HG03521 (cell line): ENCODE measurements around the gene ZNF230.

Experiments
- ATAC-seq: cut with Tn5 transposase; IDR thresholded peaks from one replicate; pipeline ENCODE4 v1.9.1; 2021; ENCODE audit warnings: mild to moderate bottlenecking, moderate library complexity; ENCODE audit not compliant: unreplicated experiment

ZNF230 gene

DNA sequence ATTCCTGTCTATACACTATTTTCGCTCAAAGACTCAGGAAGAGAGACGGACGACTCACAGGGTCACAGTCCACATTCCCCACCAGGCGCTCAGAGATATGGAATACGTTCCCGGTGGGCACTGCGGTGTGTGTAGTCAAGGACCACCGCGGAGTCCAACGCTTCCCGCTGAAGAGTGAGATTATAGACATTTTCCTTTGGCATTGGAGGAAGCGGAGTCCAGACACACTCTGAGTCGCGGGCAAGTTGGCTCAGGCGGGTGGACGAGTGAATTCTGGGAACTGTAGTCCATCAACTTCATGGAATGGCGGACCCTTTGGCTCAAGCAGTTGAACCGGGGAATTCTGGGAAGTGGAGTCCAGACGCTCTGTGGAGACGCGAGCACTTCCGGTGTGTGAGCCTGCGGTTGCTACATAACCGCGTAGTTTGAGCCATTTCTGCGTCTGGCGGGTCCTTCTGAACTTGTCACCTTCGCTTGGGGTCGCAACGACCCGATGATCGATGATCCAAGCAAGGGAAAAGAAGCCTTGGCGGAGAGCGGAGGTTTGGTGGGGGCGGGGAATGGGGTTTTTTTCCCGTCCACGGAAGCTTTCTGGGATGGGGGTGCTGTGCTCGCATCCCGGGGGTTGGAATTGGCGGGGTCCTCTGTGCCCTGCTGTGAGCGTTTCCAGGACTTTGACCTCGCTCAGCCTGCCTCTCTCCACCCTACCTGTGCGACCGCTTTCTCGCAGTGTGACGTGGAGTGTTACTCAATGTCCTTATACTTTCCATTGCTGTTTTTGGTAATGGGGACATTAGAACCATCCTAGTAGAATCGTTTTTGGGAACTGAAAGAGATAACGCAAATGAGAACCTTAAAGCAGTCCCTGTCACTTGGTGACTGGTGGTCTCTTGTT lies at the start of gene ZNF230:
TSS of gene ZNF230 (plus strand) at position 392 of the 895 bp plus-strand sequence. CDS start 4,122 bp downstream, outside the sequence.
- peak; percentile 92 for ATAC-seq

DNA sequence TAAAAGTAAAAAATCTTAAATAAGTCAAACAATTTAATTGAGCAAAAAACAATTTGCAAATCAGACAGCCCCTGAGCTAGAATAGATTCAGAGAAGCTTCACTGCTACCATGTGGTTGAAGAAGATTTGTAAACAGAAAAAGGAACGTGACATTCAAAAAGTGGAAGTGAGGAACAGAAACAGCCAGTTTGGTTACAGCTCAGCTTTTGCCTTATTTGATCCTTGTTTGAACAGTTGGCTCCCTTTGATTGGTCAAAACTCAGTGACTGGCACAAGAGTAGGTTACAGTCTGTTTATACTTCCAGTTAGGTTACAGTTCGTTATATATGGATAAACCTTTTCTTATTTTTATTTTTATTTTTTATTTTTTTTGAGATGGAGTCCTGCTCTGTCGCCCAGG lies 45.9 kb upstream of the ZNF230 start:
- no peak for ATAC-seq

GRCh38 chr19:43957891-43958290 lies 44.9 kb upstream of the ZNF230 start:
- no peak for ATAC-seq

- ATAC-seq, result no peak
Observed at GRCh38 chr19:43960411-43960810, 42.3 kb upstream of the ZNF230 start.

GRCh38 chr19:43966079-43966694 lies 36.6 kb upstream of the ZNF230 start:
- ATAC-seq, result no peak

GRCh38 chr19:43976732-43977131 lies 26.0 kb upstream of the ZNF230 start:
- no peak for ATAC-seq

DNA sequence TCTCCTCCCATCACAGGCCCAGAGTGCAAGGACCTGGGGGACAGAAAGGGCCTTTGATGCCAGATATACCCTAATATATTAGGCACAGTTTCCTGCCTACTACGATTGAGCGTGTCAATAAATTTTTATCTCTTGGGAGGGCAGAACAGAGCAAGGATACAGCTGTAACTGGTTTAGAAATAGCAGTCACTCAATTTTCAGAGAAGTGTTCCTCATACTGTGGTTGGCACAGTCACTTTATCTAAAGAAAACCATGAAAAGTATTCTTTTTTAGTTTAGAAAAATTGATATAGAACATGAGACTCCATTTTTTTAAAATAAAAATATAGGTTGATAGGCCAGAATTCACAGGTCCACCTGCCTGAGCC lies 19.2 kb upstream of the ZNF230 start:
- no peak for ATAC-seq

GRCh38 chr19:43983912-43984686 lies 18.7 kb upstream of the ZNF230 start, which contains the start of gene ZNF155:
TSS of gene ZNF155 (plus strand) at chr19:43984188. CDS start at chr19:43988544, 4,356 bp downstream.
- peak; percentile 83 for ATAC-seq

GRCh38 chr19:43984687-43985000 lies 18.1 kb upstream of the ZNF230 start:
- no peak for ATAC-seq

GRCh38 chr19:43997631-43998290 lies 5.0 kb upstream of the ZNF230 start:
- no peak for ATAC-seq

- no peak for ATAC-seq
Observed at GRCh38 chr19:44002212-44002565, 568 bp upstream of the ZNF230 start.

GRCh38 chr19:44003461-44004009 lies 778 bp downstream of the ZNF230 start:
- no peak for ATAC-seq

- no peak for ATAC-seq
Observed at GRCh38 chr19:44005973-44006372, 3.2 kb downstream of the ZNF230 start.

- ATAC-seq, result no peak
Observed at GRCh38 chr19:44007473-44007872, 4.7 kb downstream of the ZNF230 start.

DNA sequence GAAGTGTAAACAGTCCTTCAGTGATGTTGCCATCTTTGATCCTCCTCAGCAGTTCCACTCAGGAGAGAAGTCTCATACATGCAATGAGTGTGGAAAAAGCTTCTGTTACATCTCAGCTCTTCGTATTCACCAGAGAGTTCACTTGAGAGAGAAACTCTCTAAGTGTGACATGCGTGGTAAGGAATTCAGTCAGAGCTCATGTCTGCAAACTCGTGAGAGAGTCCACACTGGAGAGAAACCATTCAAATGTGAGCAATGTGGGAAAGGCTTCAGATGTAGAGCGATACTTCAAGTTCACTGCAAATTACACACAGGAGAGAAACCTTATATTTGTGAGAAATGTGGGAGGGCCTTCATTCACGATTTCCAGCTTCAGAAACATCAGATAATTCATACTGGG lies 7.7 kb downstream of the ZNF230 start:
- no peak for ATAC-seq

DNA sequence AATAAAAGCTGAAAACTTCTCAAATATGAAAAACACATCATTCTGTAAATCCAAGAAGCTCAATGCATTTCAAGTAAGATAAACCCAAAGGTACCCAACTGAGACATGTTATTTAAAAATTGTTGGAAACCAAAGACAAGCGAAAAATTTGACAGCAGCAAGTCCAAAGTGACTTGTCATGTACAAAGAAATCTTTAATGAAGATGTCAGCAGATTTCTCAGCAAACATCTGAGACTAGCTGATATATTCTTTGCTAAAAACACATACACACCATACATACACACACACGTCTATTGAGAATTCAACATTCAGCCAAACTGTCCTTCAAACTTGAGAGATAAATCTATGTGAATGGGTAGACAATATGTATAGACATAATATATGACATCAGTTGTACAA lies 16.7 kb downstream of the ZNF230 start:
- no peak for ATAC-seq

DNA sequence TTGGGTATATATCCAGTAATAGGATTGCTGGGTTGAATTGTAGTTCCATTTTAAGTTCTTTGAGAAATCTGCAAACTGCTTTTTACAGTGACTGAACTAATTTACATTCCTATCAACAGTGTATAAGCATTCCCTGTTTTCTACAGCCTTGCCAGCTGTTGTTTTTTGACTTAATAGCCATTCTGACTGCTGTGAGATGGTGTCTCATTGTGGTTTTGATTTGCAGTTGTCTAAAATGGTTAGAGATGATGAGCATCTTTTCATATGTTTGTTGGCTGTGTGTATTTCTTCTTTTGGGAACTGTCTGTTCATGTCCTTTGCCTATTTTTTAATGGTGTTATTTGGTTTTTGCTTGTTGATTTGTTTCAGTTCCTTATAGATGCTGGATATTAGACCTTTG lies 18.5 kb downstream of the ZNF230 start:
- no peak for ATAC-seq

- ATAC-seq, result no peak
Observed at GRCh38 chr19:44024900-44025216, 22.1 kb downstream of the ZNF230 start.

- peak; percentile 80 for ATAC-seq
Observed at GRCh38 chr19:44025217-44025936, 22.6 kb downstream of the ZNF230 start, which contains the start of gene ZNF222. TSS of gene ZNF222 (plus strand) at chr19:44025379. CDS start at chr19:44025437, 58 bp downstream.

GRCh38 chr19:44026622-44027021 lies 23.9 kb downstream of the ZNF230 start:
- no peak for ATAC-seq
